ENCODE measurements around the gene HIGD1C. TPM values are rescaled to one million over a fixed set of nuclear protein-coding genes. Genes with fewer than 3 reads are reported as not detected.

The HIGD1C gene
- total and polyA plus RNA-seq, 2 experiments from 2014 or later: not detected

DNA sequence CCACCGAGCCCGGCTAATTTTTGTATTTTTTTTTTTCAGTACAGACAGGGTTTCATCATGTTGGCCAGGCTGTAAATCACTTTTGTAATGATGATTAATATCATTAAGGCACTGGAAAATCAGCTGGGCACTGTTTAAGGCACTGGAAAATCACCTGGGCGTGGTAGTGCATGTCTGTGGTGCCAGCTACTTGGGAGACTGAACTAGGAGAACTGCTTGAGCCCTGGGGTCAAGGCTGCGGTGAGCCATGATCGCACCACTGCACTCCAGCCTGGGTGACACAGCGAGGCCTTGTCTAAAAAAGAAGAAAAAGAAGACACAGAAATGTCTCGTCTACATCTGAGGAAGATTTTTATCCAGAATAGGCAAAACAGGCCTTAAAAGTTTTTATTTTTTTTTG lies 61.1 kb downstream of the HIGD1C start:
- Histone ChIP-seq H3K4me3 (no peak overlapping the region), H3K79me2 (replicated peaks; ENCODE audit: insufficient read depth) (peaks cover 94% of the 10 kb centered on the region), H4K20me1 (replicated peaks; ENCODE audit: insufficient read depth) (peaks cover 3% of the 10 kb centered on the region), H3K4me2 (no peak overlapping the region), H3K4me1 (ENCODE audit: insufficient read depth) (peaks cover 10% of the 10 kb centered on the region), H3K27me3 (ENCODE audit: insufficient read depth) (no peaks in the 10 kb centered on the region), H2AFZ (no peak overlapping the region), H3F3A (replicated peaks; ENCODE audit: low read depth) (no peaks in the 10 kb centered on the region), H3K27ac (ENCODE audit: low read depth) (peak overlapping the region; percentile 42; the same call in 1 of the 2 replicates), H3K36me3 (ENCODE audit: insufficient read depth) (no peaks in the 10 kb centered on the region), H3K9me2 (ENCODE audit: insufficient read depth) (no peaks in the 10 kb centered on the region)
- H3K4me3 Mint-ChIP-seq: no peak overlapping the region
- TF ChIP-seq NANOG (IDR thresholded peaks at IDR 0.05; ENCODE audit: borderline replicate concordance): no peak
- no peak for TF ChIP-seq POLR2AphosphoS5 (IDR thresholded peaks at IDR 0.05; ENCODE audit: low read depth)
- TF ChIP-seq EZH2 (IDR thresholded peaks at IDR 0.05; ENCODE audit: low read depth, unreplicated experiment): no peak
- no peak for TF ChIP-seq STAT1 (IDR thresholded peaks at IDR 0.05; ENCODE audit: unreplicated experiment)
- no peak for TF ChIP-seq ZNF331 (CRISPR knock-in tag; IDR thresholded peaks at IDR 0.05; ENCODE audit: low read depth)
- no peak for TF ChIP-seq REST (IDR thresholded peaks at IDR 0.05; ENCODE audit: unreplicated experiment)
- TF ChIP-seq, protein P1, sequence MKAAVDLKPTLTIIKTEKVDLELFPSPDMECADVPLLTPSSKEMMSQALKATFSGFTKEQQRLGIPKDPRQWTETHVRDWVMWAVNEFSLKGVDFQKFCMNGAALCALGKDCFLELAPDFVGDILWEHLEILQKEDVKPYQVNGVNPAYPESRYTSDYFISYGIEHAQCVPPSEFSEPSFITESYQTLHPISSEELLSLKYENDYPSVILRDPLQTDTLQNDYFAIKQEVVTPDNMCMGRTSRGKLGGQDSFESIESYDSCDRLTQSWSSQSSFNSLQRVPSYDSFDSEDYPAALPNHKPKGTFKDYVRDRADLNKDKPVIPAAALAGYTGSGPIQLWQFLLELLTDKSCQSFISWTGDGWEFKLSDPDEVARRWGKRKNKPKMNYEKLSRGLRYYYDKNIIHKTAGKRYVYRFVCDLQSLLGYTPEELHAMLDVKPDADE (IDR thresholded peaks at IDR 0.05): no peak
- TF ChIP-seq JUNB (IDR thresholded peaks at IDR 0.05; ENCODE audit: unreplicated experiment): no peak
- TF ChIP-seq ZNF114 (CRISPR knock-in tag; IDR thresholded peaks at IDR 0.05): no peak
- no peak for TF ChIP-seq EZH2phosphoT487 (IDR thresholded peaks at IDR 0.05; ENCODE audit: unreplicated experiment)
- TF ChIP-seq, protein P2, sequence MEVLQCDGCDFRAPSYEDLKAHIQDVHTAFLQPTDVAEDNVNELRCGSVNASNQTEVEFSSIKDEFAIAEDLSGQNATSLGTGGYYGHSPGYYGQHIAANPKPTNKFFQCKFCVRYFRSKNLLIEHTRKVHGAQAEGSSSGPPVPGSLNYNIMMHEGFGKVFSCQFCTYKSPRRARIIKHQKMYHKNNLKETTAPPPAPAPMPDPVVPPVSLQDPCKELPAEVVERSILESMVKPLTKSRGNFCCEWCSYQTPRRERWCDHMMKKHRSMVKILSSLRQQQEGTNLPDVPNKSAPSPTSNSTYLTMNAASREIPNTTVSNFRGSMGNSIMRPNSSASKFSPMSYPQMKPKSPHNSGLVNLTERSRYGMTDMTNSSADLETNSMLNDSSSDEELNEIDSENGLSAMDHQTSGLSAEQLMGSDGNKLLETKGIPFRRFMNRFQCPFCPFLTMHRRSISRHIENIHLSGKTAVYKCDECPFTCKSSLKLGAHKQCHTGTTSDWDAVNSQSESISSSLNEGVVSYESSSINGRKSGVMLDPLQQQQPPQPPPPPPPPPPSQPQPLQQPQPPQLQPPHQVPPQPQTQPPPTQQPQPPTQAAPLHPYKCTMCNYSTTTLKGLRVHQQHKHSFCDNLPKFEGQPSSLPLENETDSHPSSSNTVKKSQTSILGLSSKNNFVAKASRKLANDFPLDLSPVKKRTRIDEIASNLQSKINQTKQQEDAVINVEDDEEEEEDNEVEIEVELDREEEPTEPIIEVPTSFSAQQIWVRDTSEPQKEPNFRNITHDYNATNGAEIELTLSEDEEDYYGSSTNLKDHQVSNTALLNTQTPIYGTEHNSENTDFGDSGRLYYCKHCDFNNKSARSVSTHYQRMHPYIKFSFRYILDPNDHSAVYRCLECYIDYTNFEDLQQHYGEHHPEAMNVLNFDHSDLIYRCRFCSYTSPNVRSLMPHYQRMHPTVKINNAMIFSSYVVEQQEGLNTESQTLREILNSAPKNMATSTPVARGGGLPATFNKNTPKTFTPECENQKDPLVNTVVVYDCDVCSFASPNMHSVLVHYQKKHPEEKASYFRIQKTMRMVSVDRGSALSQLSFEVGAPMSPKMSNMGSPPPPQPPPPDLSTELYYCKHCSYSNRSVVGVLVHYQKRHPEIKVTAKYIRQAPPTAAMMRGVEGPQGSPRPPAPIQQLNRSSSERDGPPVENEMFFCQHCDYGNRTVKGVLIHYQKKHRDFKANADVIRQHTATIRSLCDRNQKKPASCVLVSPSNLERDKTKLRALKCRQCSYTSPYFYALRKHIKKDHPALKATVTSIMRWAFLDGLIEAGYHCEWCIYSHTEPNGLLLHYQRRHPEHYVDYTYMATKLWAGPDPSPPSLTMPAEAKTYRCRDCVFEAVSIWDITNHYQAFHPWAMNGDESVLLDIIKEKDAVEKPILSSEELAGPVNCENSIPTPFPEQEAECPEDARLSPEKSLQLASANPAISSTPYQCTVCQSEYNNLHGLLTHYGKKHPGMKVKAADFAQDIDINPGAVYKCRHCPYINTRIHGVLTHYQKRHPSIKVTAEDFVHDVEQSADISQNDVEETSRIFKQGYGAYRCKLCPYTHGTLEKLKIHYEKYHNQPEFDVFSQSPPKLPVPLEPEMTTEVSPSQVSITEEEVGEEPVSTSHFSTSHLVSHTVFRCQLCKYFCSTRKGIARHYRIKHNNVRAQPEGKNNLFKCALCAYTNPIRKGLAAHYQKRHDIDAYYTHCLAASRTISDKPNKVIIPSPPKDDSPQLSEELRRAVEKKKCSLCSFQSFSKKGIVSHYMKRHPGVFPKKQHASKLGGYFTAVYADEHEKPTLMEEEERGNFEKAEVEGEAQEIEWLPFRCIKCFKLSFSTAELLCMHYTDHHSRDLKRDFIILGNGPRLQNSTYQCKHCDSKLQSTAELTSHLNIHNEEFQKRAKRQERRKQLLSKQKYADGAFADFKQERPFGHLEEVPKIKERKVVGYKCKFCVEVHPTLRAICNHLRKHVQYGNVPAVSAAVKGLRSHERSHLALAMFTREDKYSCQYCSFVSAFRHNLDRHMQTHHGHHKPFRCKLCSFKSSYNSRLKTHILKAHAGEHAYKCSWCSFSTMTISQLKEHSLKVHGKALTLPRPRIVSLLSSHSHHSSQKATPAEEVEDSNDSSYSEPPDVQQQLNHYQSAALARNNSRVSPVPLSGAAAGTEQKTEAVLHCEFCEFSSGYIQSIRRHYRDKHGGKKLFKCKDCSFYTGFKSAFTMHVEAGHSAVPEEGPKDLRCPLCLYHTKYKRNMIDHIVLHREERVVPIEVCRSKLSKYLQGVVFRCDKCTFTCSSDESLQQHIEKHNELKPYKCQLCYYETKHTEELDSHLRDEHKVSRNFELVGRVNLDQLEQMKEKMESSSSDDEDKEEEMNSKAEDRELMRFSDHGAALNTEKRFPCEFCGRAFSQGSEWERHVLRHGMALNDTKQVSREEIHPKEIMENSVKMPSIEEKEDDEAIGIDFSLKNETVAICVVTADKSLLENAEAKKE (CRISPR knock-in tag; IDR thresholded peaks at IDR 0.05): no peak
- TF ChIP-seq, protein P3, sequence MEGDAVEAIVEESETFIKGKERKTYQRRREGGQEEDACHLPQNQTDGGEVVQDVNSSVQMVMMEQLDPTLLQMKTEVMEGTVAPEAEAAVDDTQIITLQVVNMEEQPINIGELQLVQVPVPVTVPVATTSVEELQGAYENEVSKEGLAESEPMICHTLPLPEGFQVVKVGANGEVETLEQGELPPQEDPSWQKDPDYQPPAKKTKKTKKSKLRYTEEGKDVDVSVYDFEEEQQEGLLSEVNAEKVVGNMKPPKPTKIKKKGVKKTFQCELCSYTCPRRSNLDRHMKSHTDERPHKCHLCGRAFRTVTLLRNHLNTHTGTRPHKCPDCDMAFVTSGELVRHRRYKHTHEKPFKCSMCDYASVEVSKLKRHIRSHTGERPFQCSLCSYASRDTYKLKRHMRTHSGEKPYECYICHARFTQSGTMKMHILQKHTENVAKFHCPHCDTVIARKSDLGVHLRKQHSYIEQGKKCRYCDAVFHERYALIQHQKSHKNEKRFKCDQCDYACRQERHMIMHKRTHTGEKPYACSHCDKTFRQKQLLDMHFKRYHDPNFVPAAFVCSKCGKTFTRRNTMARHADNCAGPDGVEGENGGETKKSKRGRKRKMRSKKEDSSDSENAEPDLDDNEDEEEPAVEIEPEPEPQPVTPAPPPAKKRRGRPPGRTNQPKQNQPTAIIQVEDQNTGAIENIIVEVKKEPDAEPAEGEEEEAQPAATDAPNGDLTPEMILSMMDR (conservative IDR thresholded peaks at IDR 0.05; ENCODE audit: low read depth in 2 of 2): no peak
- TF ChIP-seq CREB1 (CRISPR knock-in tag; IDR thresholded peaks at IDR 0.05; ENCODE audit: low read depth): no peak
- H3K4me1 Mint-ChIP-seq: peaks cover 15% of the 10 kb centered on the region; the same call in 2 of the 3 replicates
- peaks cover 4% of the 10 kb centered on the region; the same call in 1 of the 3 replicates for H3K36me3 Mint-ChIP-seq (ENCODE audit: low read depth)
- no peaks in the 10 kb centered on the region for H3K9me3 Mint-ChIP-seq
- no peak for DNase-seq (ENCODE audit: low spot score)
- no peak for ATAC-seq
- H3K27me3 Mint-ChIP-seq (ENCODE audit: insufficient read depth, low read depth, poor library complexity): peaks cover 9% of the 10 kb centered on the region
- no peak overlapping the region for H3K27ac Mint-ChIP-seq
